Gastroesophageal sphincter (tissue), 3 donors: ENCODE data around the gene LARGE1.

Experiments
- POLR2A ChIP-seq, 2 donors: fragments of 450-650 bp; IDR thresholded peaks; one replicate each; pipeline ENCODE4 v1.6.1; 2017; ENCODE audit warnings: antibody characterized with exemption in 2 of 2, mild to moderate bottlenecking in 2 of 2, moderate library complexity in 1 of 2
- POLR2AphosphoS5 ChIP-seq: sonication (generic); formaldehyde crosslinking; IDR thresholded peaks from one replicate; pipeline ENCODE4 v1.6.1; 2017; ENCODE audit warnings: antibody characterized with exemption
- TF ChIP-seq, protein P1 (sequence below), 4 experiments: fragments of 200-600 bp in 2 of 4; fragments of 450-650 bp in 2 of 4; sonication (generic) in 1 of 4; IDR thresholded peaks; one replicate each; pipeline ENCODE4 v1.5.1; 2017 to 2019; ENCODE audit warnings: antibody characterized with exemption in 4 of 4, mild to moderate bottlenecking in 2 of 4, moderate library complexity in 2 of 4

DNA sequence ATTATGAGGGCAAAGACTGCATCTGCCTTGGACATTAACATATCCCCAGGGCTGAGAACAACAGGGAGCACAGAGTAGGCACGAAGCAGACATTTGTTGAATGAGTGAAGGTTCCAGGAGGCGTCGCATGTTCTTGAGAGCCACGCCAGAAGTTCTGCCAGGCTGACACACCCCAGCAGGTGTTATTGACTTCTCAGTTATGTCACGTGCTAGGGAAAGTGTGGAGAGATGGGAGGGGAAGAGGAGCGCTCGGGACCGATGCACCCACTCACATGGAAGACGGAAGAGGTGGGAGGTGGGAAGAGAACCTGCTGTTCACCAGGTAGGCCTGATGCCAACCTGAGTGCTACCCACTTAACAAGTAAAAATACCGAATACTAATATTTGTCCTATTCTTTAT, 232.8 kb downstream of the LARGE1 start:
- TF ChIP-seq, protein P1, sequence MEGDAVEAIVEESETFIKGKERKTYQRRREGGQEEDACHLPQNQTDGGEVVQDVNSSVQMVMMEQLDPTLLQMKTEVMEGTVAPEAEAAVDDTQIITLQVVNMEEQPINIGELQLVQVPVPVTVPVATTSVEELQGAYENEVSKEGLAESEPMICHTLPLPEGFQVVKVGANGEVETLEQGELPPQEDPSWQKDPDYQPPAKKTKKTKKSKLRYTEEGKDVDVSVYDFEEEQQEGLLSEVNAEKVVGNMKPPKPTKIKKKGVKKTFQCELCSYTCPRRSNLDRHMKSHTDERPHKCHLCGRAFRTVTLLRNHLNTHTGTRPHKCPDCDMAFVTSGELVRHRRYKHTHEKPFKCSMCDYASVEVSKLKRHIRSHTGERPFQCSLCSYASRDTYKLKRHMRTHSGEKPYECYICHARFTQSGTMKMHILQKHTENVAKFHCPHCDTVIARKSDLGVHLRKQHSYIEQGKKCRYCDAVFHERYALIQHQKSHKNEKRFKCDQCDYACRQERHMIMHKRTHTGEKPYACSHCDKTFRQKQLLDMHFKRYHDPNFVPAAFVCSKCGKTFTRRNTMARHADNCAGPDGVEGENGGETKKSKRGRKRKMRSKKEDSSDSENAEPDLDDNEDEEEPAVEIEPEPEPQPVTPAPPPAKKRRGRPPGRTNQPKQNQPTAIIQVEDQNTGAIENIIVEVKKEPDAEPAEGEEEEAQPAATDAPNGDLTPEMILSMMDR (IDR thresholded peaks at IDR 0.05), result no peak
- TF ChIP-seq POLR2A (IDR thresholded peaks at IDR 0.05) (no peak), POLR2AphosphoS5 (no peak)
